Mucosa of descending colon (tissue), 3 donors: Measurements from ENCODE around the gene NKX2-4. TPM values are rescaled to one million over a fixed set of nuclear protein-coding genes. Genes with fewer than 3 reads are reported as not detected.

Source experiments
- ATAC-seq: fragments of 200-7000 bp; cut with Tn5 transposase; one replicate; pipeline ENCODE4 v1.9.1; 2020; ENCODE audit warnings: mild to moderate bottlenecking, moderate library complexity
- DNase-seq, 3 donors: peaks; one replicate each; pipeline ENCODE4 v3.0.0-alpha.2; 2020
- H3K36me3 ChIP-seq: fragments of 200-600 bp; one replicate; pipeline ENCODE4 v1.8.0; 2021; ENCODE audit warnings: low read depth, mild to moderate bottlenecking
- H3K4me1 ChIP-seq: fragments of 200-600 bp; one replicate; pipeline ENCODE4 v1.8.0; 2021; ENCODE audit warnings: low read depth, mild to moderate bottlenecking
- H3K4me3 ChIP-seq: fragments of 200-600 bp; one replicate; pipeline ENCODE4 v1.8.0; 2021; ENCODE audit warnings: mild to moderate bottlenecking
- H3K9me3 ChIP-seq: fragments of 200-600 bp; one replicate; pipeline ENCODE4 v1.8.0; 2021; ENCODE audit warnings: mild to moderate bottlenecking
- CTCF ChIP-seq: fragments of 200-600 bp; IDR thresholded peaks from one replicate; pipeline ENCODE4 v1.8.0; 2022; ENCODE audit warnings: antibody characterized with exemption, mild to moderate bottlenecking
- intact Hi-C, 2 donors: fragments of 100-400 bp; cut with DNase I in 1 of 2; cut with micrococcal nuclease in 1 of 2; formaldehyde crosslinking; loops; one replicate each; pipeline versions ENCODE4 v1.11.0 to v1.11.1; 2022; cut with DNase I, micrococcal nuclease
- total RNA-seq, 3 donors: library from RNA; stranded (reverse); fragmentation: NEBNext Ultra II Directional in 2 of 3; extraction: Animal tissue kit (Norgen Biotek cat#: 25700) in 2 of 3; gene quantifications; one replicate each; pipeline versions ENCODE4 v1.2.1 to v1.2.4, GENCODE V29; 2021 to 2023
- donor health status: DM: no; HTN: no; CAD: no; lungs with moderate emphysema.
- donor health status: DM: no; HTN: no; CAD: no.
- donor health status: DM: no; HTN: yes; CAD: no.

NKX2-4 gene
- total RNA-seq, 3 donors from 2014 or later: not detected

- no peak for TF ChIP-seq CTCF
- Histone ChIP-seq H3K9me3 (no peaks in the 10 kb centered on the region), H3K4me3 (no peak overlapping the region), H3K4me1 (no peaks in the 10 kb centered on the region), H3K36me3 (no peaks in the 10 kb centered on the region)
- intact Hi-C loops: no loop called here
- DNase-seq (no peak), ATAC-seq (no peak)
Observed at GRCh38 chr20:21356386-21356785, 40.9 kb downstream of the NKX2-4 start.

GRCh38 chr20:21355981-21356380 lies 41.3 kb downstream of the NKX2-4 start:
- DNase-seq: no peak
- no peaks in the 10 kb centered on the region for H3K36me3 ChIP-seq
- no peak for TF ChIP-seq CTCF
- intact Hi-C loops: no loop called here
- no peak for ATAC-seq
- H3K9me3 ChIP-seq: no peaks in the 10 kb centered on the region
- H3K4me3 ChIP-seq: no peak overlapping the region
- no peaks in the 10 kb centered on the region for H3K4me1 ChIP-seq

- Histone ChIP-seq H3K9me3 (no peaks in the 10 kb centered on the region), H3K4me3 (no peak overlapping the region), H3K4me1 (no peaks in the 10 kb centered on the region), H3K36me3 (no peaks in the 10 kb centered on the region)
- no peak for DNase-seq
- TF ChIP-seq CTCF: no peak
- no peak for ATAC-seq
- intact Hi-C loops: no loop called here
Observed at GRCh38 chr20:21353236-21353635, 44.1 kb downstream of the NKX2-4 start.

- intact Hi-C loops: no loop called here
- DNase-seq (no peak), ATAC-seq (no peak)
- H3K4me1 ChIP-seq: no peaks in the 10 kb centered on the region
- H3K36me3 ChIP-seq: no peaks in the 10 kb centered on the region
- no peaks in the 10 kb centered on the region for H3K9me3 ChIP-seq
- no peak for TF ChIP-seq CTCF
- no peak overlapping the region for H3K4me3 ChIP-seq
Observed at GRCh38 chr20:21352703-21353102, 44.6 kb downstream of the NKX2-4 start.

Other genes with a start within 250 kb of the NKX2-4 start
- 10 to 100 TPM; 35.3 to 47.7 (median 43.2) TPM for gene XRN2, start 94.2 kb downstream of the NKX2-4 start, total RNA-seq
- gene NKX2-2, start 116.5 kb upstream of the NKX2-4 start, total RNA-seq: 1 to 10 TPM in 1 of 3 donors, under 1 TPM in 2; 0.22 to 1.8 (median 0.81) TPM